Fibroblast of skin of scalp (primary cell): ENCODE measurements around the gene PPARG.

Experiments used
- DNase-seq: peaks from one replicate; pipeline ENCODE4 v3.0.0-alpha.2; 2013

The PPARG gene

GRCh38 chr3:12416731-12417130 lies 127.9 kb downstream of the PPARG start:
- no peak for DNase-seq

GRCh38 chr3:12420393-12420792 lies 131.5 kb downstream of the PPARG start:
- DNase-seq, result no peak

GRCh38 chr3:12421132-12421531 lies 132.3 kb downstream of the PPARG start:
- DNase-seq, result no peak

- DNase-seq, result no peak
Observed at GRCh38 chr3:12423131-12423530, 134.3 kb downstream of the PPARG start.

- peak; percentile 76 for DNase-seq
Observed at GRCh38 chr3:12423918-12424630, 135.2 kb downstream of the PPARG start.

GRCh38 chr3:12424635-12425319 lies 135.9 kb downstream of the PPARG start:
- DNase-seq, result no peak

- DNase-seq, result no peak
Observed at GRCh38 chr3:12425850-12426579, 137.1 kb downstream of the PPARG start.

GRCh38 chr3:12427551-12427950 lies 138.7 kb downstream of the PPARG start:
- DNase-seq, result no peak

GRCh38 chr3:12428126-12428525 lies 139.3 kb downstream of the PPARG start:
- peak; percentile 53 for DNase-seq

- no peak for DNase-seq
Observed at GRCh38 chr3:12430086-12430485, 141.2 kb downstream of the PPARG start.

- DNase-seq, result no peak
Observed at GRCh38 chr3:12433823-12434222, 145.0 kb downstream of the PPARG start.

- DNase-seq, result peak; percentile 87
Observed at GRCh38 chr3:12436514-12437220, 147.8 kb downstream of the PPARG start.

- no peak for DNase-seq
Observed at GRCh38 chr3:12437221-12437605, 148.3 kb downstream of the PPARG start.

- DNase-seq, result no peak
Observed at GRCh38 chr3:12437861-12438260, 149.0 kb downstream of the PPARG start.

GRCh38 chr3:12438318-12438717 lies 149.4 kb downstream of the PPARG start:
- DNase-seq, result no peak

- DNase-seq, result peak; percentile 92
Observed at GRCh38 chr3:12439161-12439940, 150.5 kb downstream of the PPARG start.

- peak; percentile 91 for DNase-seq
Observed at GRCh38 chr3:12440927-12441714, 152.3 kb downstream of the PPARG start.

- no peak for DNase-seq
Observed at GRCh38 chr3:12442654-12443501, 154.0 kb downstream of the PPARG start.

- no peak for DNase-seq
Observed at GRCh38 chr3:12443781-12444522, 155.1 kb downstream of the PPARG start.
